Chondrocyte (in vitro differentiated cells): ENCODE results near the gene SAA1. TPM values are rescaled to one million over a fixed set of nuclear protein-coding genes. Genes with fewer than 3 reads are reported as not detected.
"Not testable (repeated sequence)": the region's sequence is repeated elsewhere in the genome, so short reads cannot be mapped to it uniquely, and the experiment has no call there.

ENCODE experiments used
- DNase-seq: peaks from one replicate; pipeline ENCODE4 v3.0.0; 2021; ENCODE audit warnings: mixed read lengths, low spot score
- H3K27ac Mint-ChIP-seq: one replicate; pipeline ENCODE4 v1.8.0; 2021; ENCODE audit warnings: mild to moderate bottlenecking, moderate library complexity, mixed read lengths; ENCODE audit not compliant: unreplicated experiment
- H3K27me3 Mint-ChIP-seq: 2 replicates; pipeline ENCODE4 v1.8.0; 2021; ENCODE audit warnings: low read depth, mixed read lengths
- H3K36me3 Mint-ChIP-seq: 2 replicates; pipeline ENCODE4 v1.8.0; 2021; ENCODE audit warnings: low read depth, mixed read lengths
- H3K4me1 Mint-ChIP-seq: 2 replicates; pipeline ENCODE4 v1.8.0; 2021; ENCODE audit warnings: low read depth, mild to moderate bottlenecking, mixed read lengths
- H3K4me3 Mint-ChIP-seq: one replicate; pipeline ENCODE4 v1.8.0; 2021; ENCODE audit warnings: mild to moderate bottlenecking, moderate library complexity, mixed read lengths; ENCODE audit not compliant: unreplicated experiment
- H3K9me3 Mint-ChIP-seq: 2 replicates; pipeline ENCODE4 v1.8.0; 2021; ENCODE audit warnings: low read depth, mixed read lengths
- total RNA-seq: library from RNA; stranded (reverse); gene quantifications from 3 replicates; pipeline ENCODE4 v1.2.1, GENCODE V29; 2021
- TF ChIP-seq, protein P1 (sequence below): fragments of 200-600 bp; sonication (generic); IDR thresholded peaks from 2 replicates; pipeline ENCODE4 v1.5.0; 2021; ENCODE audit warnings: antibody characterized with exemption, mild to moderate bottlenecking, moderate library complexity

Gene SAA1
- total RNA-seq, 1 donor from 2014 or later, result not detected

DNA sequence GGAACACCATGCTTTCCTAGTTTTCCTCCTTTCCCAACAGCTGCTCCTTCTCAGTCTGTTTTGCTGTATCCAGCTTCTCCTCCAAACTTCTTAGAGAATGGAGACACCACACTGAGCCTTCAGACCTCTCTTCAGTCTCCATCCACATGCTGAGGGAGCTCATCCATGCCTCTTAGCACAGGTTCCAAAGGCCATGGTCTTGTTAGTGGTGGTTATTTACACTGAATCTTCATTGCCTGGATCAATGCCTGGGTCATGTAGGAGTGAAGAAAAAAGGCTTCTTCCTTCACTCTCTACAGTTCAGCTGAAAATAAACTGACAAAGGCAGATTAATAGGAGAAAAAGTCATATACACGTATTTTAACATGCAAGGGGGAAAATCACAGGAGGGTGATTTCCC lies 26.4 kb upstream of the SAA1 start:
- H3K27me3 Mint-ChIP-seq, result peaks cover 37% of the 10 kb centered on the region
- H3K4me1 Mint-ChIP-seq, result peaks cover 4% of the 10 kb centered on the region
- TF ChIP-seq, protein P1, sequence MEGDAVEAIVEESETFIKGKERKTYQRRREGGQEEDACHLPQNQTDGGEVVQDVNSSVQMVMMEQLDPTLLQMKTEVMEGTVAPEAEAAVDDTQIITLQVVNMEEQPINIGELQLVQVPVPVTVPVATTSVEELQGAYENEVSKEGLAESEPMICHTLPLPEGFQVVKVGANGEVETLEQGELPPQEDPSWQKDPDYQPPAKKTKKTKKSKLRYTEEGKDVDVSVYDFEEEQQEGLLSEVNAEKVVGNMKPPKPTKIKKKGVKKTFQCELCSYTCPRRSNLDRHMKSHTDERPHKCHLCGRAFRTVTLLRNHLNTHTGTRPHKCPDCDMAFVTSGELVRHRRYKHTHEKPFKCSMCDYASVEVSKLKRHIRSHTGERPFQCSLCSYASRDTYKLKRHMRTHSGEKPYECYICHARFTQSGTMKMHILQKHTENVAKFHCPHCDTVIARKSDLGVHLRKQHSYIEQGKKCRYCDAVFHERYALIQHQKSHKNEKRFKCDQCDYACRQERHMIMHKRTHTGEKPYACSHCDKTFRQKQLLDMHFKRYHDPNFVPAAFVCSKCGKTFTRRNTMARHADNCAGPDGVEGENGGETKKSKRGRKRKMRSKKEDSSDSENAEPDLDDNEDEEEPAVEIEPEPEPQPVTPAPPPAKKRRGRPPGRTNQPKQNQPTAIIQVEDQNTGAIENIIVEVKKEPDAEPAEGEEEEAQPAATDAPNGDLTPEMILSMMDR, result no peak
- H3K9me3 Mint-ChIP-seq, result peaks cover 5% of the 10 kb centered on the region
- peaks cover 2% of the 10 kb centered on the region for H3K36me3 Mint-ChIP-seq
- no peak for DNase-seq
- no peak overlapping the region for H3K27ac Mint-ChIP-seq
- H3K4me3 Mint-ChIP-seq, result no peak overlapping the region

- Mint-ChIP-seq H3K27ac (no peak overlapping the region), H3K4me3 (no peak overlapping the region), H3K4me1 (peaks cover 4% of the 10 kb centered on the region), H3K27me3 (peaks cover 20% of the 10 kb centered on the region), H3K9me3 (peaks cover 5% of the 10 kb centered on the region), H3K36me3 (peaks cover 3% of the 10 kb centered on the region)
- DNase-seq, result no peak
- TF ChIP-seq, protein P1, result peak; percentile 87
Observed at GRCh38 chr11:18243783-18244362, 22.2 kb upstream of the SAA1 start.

GRCh38 chr11:18245396-18245795 lies 20.7 kb upstream of the SAA1 start:
- no peak for DNase-seq
- Mint-ChIP-seq H3K27me3 (peaks cover 10% of the 10 kb centered on the region), H3K4me1 (peaks cover 4% of the 10 kb centered on the region), H3K27ac (no peak overlapping the region), H3K4me3 (no peak overlapping the region), H3K9me3 (peaks cover 5% of the 10 kb centered on the region), H3K36me3 (peaks cover 3% of the 10 kb centered on the region)
- TF ChIP-seq, protein P1, result no peak

GRCh38 chr11:18246379-18247190 lies 19.5 kb upstream of the SAA1 start:
- not testable (repeated sequence) for H3K36me3 Mint-ChIP-seq, H3K27ac Mint-ChIP-seq, H3K4me1 Mint-ChIP-seq, DNase-seq, H3K4me3 Mint-ChIP-seq, H3K27me3 Mint-ChIP-seq, H3K9me3 Mint-ChIP-seq

DNA sequence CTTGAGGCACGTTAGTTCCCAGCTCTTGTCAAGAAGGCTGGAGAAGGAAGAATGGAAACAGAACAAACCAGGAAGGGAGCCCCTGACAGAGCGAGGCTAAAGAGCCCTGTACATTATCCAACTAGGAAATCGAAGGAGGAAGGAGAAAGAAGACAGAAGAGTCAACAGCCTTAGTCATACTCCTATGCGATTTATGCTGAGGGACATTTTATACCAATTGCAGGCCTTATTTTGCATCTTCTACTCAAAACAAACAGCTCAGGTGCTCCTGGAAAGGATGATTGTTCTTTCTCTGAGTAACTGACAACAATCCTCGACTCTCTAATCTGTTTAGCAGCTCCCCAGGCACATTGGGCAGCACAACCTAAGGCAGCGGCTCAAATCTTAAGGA lies 18.9 kb upstream of the SAA1 start:
- H3K27ac Mint-ChIP-seq, H3K27me3 Mint-ChIP-seq, H3K4me3 Mint-ChIP-seq, H3K36me3 Mint-ChIP-seq, H3K4me1 Mint-ChIP-seq, H3K9me3 Mint-ChIP-seq, DNase-seq: not testable (repeated sequence)

GRCh38 chr11:18248561-18248960 lies 17.5 kb upstream of the SAA1 start, which contains the start of gene SAA2:
TSS of gene SAA2 (minus strand) at chr11:18248668. CDS start at chr11:18248011, 657 bp downstream.
- Mint-ChIP-seq H3K36me3 (peaks cover 2% of the 10 kb centered on the region), H3K27ac (no peak within 1 kb of the TSS), H3K27me3 (no peaks in the 10 kb centered on the region), H3K4me3 (no peak within 1 kb of the TSS), H3K4me1 (peaks cover 4% of the 10 kb centered on the region), H3K9me3 (peaks cover 4% of the 10 kb centered on the region)
- TF ChIP-seq, protein P1, result no peak
- DNase-seq, result no peak
